ENCODE measurements around the gene MAP3K3. TPM values are rescaled to one million over a fixed set of nuclear protein-coding genes. Genes with fewer than 3 reads are reported as not detected.
A peak's percentile ranks its signal among the peaks of the same experiment; 100 is the strongest.

Gene MAP3K3
- total and polyA plus RNA-seq, 7 experiments from 2014 or later: 29.4 to 105 (median 81.0) TPM

DNA sequence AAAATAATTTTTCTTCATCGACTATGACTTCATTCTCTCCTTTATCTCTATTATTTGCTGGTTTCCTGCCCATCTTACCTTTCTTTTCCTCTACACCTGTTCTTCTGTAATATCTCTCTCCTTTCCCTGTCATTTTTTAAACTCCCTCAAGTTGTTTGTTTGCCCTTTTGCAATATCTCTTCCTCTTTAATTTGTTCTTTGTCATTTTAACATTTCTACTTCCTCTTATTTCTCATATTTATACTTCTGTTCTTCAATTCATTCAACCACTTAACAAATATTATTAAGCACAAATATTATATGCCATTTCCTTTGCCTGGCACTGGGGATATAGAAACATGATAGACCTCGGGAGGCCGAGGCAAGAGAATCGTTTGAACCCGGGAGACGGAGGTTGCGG lies 22.6 kb downstream of the MAP3K3 start:
- Histone ChIP-seq H3K4me1 (ENCODE audit: control insufficient read depth in 2 of 2, insufficient read depth in 2 of 2, low read length in 2 of 2) (peaks cover 0 to 4% of the 10 kb centered on the region in 2 donors), H3K27me3 (ENCODE audit: control insufficient read depth in 2 of 2, insufficient read depth in 2 of 2, low read length in 2 of 2) (no peaks in the 10 kb centered on the region), H3K9me3 (ENCODE audit: control insufficient read depth in 2 of 3, low read length in 3 of 3) (no peaks in the 10 kb centered on the region), H3K4me3 (ENCODE audit: low read length) (no peak overlapping the region), H3K27ac (ENCODE audit: low read depth, low read length) (no peak overlapping the region), H3K36me3 (ENCODE audit: control insufficient read depth in 2 of 3, insufficient read depth in 3 of 3, low read length in 3 of 3) (peaks cover 7 to 30% (median 8%) of the 10 kb centered on the region in 3 experiments)
- H3K36me3 Mint-ChIP-seq: peaks cover 3 to 46% (median 12%) of the 10 kb centered on the region in 5 donors
- DNase-seq: no peak
- H3K27me3 Mint-ChIP-seq: no peaks in the 10 kb centered on the region
- intact Hi-C loops (cut with micrococcal nuclease): no loop called here
- H3K4me3 Mint-ChIP-seq: peak overlapping the region in 1 of 10 donors; percentile 6
- peak overlapping the region in 5 of 9 donors; percentile 11 to 48 (median 34) for H3K27ac Mint-ChIP-seq
- ChIA-PET POLR2A (no interaction called here), CTCF (no interaction called here)
- peaks cover 10 to 36% (median 20%) of the 10 kb centered on the region in 7 donors for H3K4me1 Mint-ChIP-seq
- no peaks in the 10 kb centered on the region for H3K9me3 Mint-ChIP-seq
- ATAC-seq: no peak

DNA sequence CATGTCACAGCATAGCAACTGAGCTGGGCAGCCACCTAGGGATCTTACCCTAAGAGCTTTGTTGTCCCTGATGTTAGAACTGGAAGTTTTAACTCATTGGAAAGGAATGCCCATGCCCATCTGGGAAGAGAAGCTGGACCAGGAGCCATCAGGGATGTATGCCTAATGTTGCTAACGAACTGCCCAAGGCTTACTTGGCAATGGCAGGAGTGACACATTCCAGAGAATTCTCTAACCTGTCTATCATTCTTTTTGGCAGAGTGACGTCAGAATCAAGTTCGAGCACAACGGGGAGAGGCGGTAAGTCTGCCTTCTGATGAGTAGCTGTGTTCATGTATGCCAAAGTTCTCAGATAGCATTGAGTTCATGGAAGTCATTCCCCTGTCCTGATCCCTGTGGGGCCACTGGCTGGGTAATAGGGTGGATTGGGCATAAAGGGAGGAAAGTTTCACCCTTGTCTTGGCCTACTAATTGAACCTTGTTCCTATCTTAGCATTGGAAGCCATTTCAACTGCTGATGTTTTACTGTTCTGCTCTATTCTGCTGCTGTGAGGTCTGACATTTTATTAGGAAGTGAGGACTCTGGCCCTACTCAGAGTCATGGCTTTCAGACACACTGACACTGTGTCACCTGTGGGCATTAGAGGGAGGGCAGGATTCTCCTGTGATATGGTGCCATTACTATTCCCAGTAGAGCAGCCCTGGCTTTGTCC lies 23.7 kb downstream of the MAP3K3 start:
- Mint-ChIP-seq H3K4me1 (peaks cover 12 to 32% (median 20%) of the 10 kb centered on the region in 7 donors), H3K27me3 (no peaks in the 10 kb centered on the region), H3K27ac (peak overlapping the region in 3 of 9 donors; percentile 0 to 76 (median 66)), H3K4me3 (no peak overlapping the region), H3K36me3 (peaks cover 3 to 48% (median 12%) of the 10 kb centered on the region in 5 donors), H3K9me3 (no peaks in the 10 kb centered on the region)
- Histone ChIP-seq H3K27me3 (ENCODE audit: control insufficient read depth in 2 of 2, insufficient read depth in 2 of 2, low read length in 2 of 2) (no peaks in the 10 kb centered on the region), H3K27ac (ENCODE audit: low read depth, low read length) (no peak overlapping the region), H3K9me3 (ENCODE audit: control insufficient read depth in 2 of 3, low read length in 3 of 3) (no peaks in the 10 kb centered on the region), H3K4me1 (ENCODE audit: control insufficient read depth in 2 of 2, insufficient read depth in 2 of 2, low read length in 2 of 2) (peaks cover 0 to 4% of the 10 kb centered on the region in 2 donors), H3K36me3 (ENCODE audit: control insufficient read depth in 2 of 3, insufficient read depth in 3 of 3, low read length in 3 of 3) (peaks cover 7 to 32% (median 8%) of the 10 kb centered on the region in 3 experiments), H3K4me3 (ENCODE audit: low read length) (no peak overlapping the region)
- DNase-seq (no peak), ATAC-seq (peak; percentile 38)
- CTCF ChIA-PET: interaction anchor here (1.4 kb wide), 1 partner anchor 33 kb away, joined by 3 read pairs; no protein-coding TSS in a partner anchor
- intact Hi-C loops (cut with micrococcal nuclease): no loop called here
- POLR2A ChIA-PET: interaction anchor here (0.6 to 1.0 kb wide), 2 partner anchors 19 to 24 kb away, joined by 3 to 4 read pairs; partner anchors contain the start of gene MAP3K3

DNA sequence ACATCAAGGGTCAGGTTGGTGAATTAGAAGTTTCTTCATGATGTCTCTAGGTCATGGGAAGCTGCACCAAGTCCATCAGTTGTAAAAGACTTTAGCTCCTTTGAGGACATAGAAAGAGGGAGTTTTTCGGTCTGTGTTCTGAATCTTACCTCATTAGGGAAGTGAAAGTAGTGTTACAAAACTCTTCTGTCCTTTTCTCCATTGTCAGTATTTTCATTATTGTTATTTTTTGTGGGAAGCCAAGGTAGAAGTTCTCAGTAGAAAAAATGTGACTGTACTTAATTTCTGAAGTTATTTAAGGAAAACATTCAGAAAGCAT lies 24.2 kb downstream of the MAP3K3 start:
- POLR2A ChIA-PET: interaction anchor here (1.0 kb wide), 1 partner anchor 25 kb away, joined by 4 read pairs; the partner anchor contains the start of gene MAP3K3

DNA sequence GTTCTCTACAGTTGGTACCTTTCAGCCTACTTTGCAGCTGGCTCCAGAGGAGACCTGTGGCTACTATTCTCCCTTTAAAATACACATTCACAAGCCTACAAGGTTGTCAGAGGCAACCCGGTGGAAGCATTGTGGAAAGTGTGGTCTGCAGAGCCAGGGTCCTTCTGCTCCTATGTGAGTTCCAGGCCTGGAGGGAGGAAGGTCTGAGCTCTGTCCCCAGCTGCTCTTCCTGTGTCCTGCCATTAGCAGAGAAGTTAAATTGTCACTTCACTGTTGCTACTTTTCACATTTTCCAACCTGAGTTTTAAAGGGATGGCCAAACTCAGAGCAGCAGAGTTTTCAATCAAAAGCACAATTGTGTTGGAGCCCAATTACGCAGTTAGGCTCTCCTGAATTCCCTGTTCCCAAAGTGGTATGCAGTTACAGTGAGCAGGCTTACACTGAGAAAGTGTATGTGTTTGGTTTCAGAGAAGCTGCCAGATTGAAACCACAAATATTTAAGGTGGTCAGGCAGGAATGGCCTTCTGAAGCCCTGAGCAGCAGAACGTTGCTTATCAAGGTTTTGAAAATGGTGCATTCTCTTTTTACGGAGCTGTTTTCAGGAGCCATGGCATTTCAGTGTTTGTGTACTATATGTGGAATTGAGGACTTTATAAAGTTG lies 25.0 kb downstream of the MAP3K3 start:
- no peak overlapping the region for H3K4me3 Mint-ChIP-seq
- H3K9me3 Mint-ChIP-seq: no peaks in the 10 kb centered on the region
- H3K36me3 Mint-ChIP-seq: peaks cover 5 to 51% (median 17%) of the 10 kb centered on the region in 5 donors
- Histone ChIP-seq H3K27ac (ENCODE audit: low read depth, low read length) (no peak overlapping the region), H3K4me3 (ENCODE audit: low read length) (no peak overlapping the region), H3K27me3 (ENCODE audit: control insufficient read depth in 2 of 2, insufficient read depth in 2 of 2, low read length in 2 of 2) (no peaks in the 10 kb centered on the region), H3K9me3 (ENCODE audit: control insufficient read depth in 2 of 3, low read length in 3 of 3) (no peaks in the 10 kb centered on the region), H3K4me1 (ENCODE audit: control insufficient read depth in 2 of 2, insufficient read depth in 2 of 2, low read length in 2 of 2) (peaks cover 0 to 4% of the 10 kb centered on the region in 2 donors), H3K36me3 (ENCODE audit: control insufficient read depth in 2 of 3, insufficient read depth in 3 of 3, low read length in 3 of 3) (peaks cover 7 to 34% (median 8%) of the 10 kb centered on the region in 3 experiments)
- ATAC-seq (no peak), DNase-seq (no peak)
- POLR2A ChIA-PET: interaction anchor here (0.7 to 1.0 kb wide), 2 partner anchors 17 to 25 kb away, joined by 3 to 4 read pairs; partner anchors contain the start of gene MAP3K3
- CTCF ChIA-PET: no interaction called here
- peaks cover 11 to 29% (median 18%) of the 10 kb centered on the region in 7 donors for H3K4me1 Mint-ChIP-seq
- intact Hi-C loops (cut with micrococcal nuclease): no loop called here
- H3K27me3 Mint-ChIP-seq: no peaks in the 10 kb centered on the region
- H3K27ac Mint-ChIP-seq: peak overlapping the region in 1 of 9 donors; percentile 42

More for the DNA sequence above, 24.2 kb downstream of the MAP3K3 start:
- Mint-ChIP-seq H3K4me1 (peaks cover 12 to 30% (median 20%) of the 10 kb centered on the region in 7 donors), H3K27me3 (no peaks in the 10 kb centered on the region), H3K9me3 (no peaks in the 10 kb centered on the region), H3K27ac (peak overlapping the region in 3 of 9 donors; percentile 0 to 66 (median 42)), H3K4me3 (no peak overlapping the region), H3K36me3 (peaks cover 3 to 48% (median 13%) of the 10 kb centered on the region in 5 donors)
- H3K27me3 ChIP-seq (ENCODE audit: control insufficient read depth in 2 of 2, insufficient read depth in 2 of 2, low read length in 2 of 2): no peaks in the 10 kb centered on the region
- no peak for DNase-seq
- no peak overlapping the region for H3K27ac ChIP-seq (ENCODE audit: low read depth, low read length)
- H3K4me1 ChIP-seq (ENCODE audit: control insufficient read depth in 2 of 2, insufficient read depth in 2 of 2, low read length in 2 of 2): peaks cover 0 to 4% of the 10 kb centered on the region in 2 donors
- H3K36me3 ChIP-seq (ENCODE audit: control insufficient read depth in 2 of 3, insufficient read depth in 3 of 3, low read length in 3 of 3): peaks cover 7 to 32% (median 8%) of the 10 kb centered on the region in 3 experiments
- intact Hi-C loops (cut with micrococcal nuclease): no loop called here
- H3K9me3 ChIP-seq (ENCODE audit: control insufficient read depth in 2 of 3, low read length in 3 of 3): no peaks in the 10 kb centered on the region
- peak; percentile 48 for ATAC-seq
- H3K4me3 ChIP-seq (ENCODE audit: low read length): no peak overlapping the region
- CTCF ChIA-PET: interaction anchor here (1.4 kb wide), 1 partner anchor 34 kb away, joined by 3 read pairs; no protein-coding TSS in a partner anchor

DNA sequence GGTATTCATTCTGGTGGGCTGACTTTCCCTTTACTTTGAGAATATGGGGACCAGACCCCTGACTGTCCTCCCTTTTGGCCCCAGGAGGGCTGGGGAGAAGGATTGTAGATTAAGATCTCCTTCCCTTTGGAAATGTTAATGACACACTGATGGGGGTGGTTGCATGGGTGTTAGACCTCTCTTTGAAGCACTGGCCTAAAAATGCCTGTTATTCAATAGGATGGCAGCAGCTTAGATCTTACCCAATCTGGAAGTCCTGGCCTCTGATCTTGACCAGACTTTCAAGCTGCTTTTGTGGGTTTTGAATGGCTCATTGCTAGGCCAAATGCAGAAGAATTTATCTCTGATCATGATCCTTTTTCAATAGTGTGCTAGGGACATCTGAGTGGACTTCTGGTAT lies 25.7 kb downstream of the MAP3K3 start:
- H3K36me3 Mint-ChIP-seq: peaks cover 6 to 58% (median 18%) of the 10 kb centered on the region in 5 donors
- no peaks in the 10 kb centered on the region for H3K27me3 Mint-ChIP-seq
- H3K27ac ChIP-seq (ENCODE audit: low read depth, low read length): no peak overlapping the region
- H3K4me1 Mint-ChIP-seq: peaks cover 11 to 29% (median 19%) of the 10 kb centered on the region in 7 donors
- no peak for ATAC-seq
- DNase-seq: no peak
- no peaks in the 10 kb centered on the region for H3K9me3 Mint-ChIP-seq
- H3K27ac Mint-ChIP-seq: no peak overlapping the region
- H3K36me3 ChIP-seq (ENCODE audit: control insufficient read depth in 2 of 3, insufficient read depth in 3 of 3, low read length in 3 of 3): peaks cover 7 to 42% (median 14%) of the 10 kb centered on the region in 3 experiments
- H3K9me3 ChIP-seq (ENCODE audit: control insufficient read depth in 2 of 3, low read length in 3 of 3): no peaks in the 10 kb centered on the region
- H3K4me3 Mint-ChIP-seq: no peak overlapping the region
- ChIA-PET CTCF (no interaction called here), POLR2A (no interaction called here)
- peaks cover 0 to 4% of the 10 kb centered on the region in 2 donors for H3K4me1 ChIP-seq (ENCODE audit: control insufficient read depth in 2 of 2, insufficient read depth in 2 of 2, low read length in 2 of 2)
- H3K27me3 ChIP-seq (ENCODE audit: control insufficient read depth in 2 of 2, insufficient read depth in 2 of 2, low read length in 2 of 2): no peaks in the 10 kb centered on the region
- no peak overlapping the region for H3K4me3 ChIP-seq (ENCODE audit: low read length)
- intact Hi-C loops (cut with micrococcal nuclease): no loop called here

DNA sequence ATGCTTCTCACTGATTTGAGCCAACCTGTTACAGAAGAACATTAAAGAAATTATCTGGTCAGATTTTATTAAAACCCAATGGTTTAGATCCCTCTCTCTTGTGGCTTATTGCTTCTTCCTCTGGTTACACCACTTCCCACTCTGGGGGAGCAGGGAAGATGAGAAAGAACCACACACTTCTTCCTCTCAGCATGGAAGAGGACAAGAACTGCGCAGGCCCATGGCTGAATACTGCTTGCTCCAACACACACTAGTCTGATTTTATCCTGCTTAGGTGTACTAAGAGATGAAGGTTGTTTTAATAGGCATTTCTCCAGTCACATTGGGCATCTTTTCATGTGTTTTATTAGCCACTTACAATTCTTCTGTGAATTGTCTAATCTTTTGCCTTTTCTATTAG lies 27.6 kb downstream of the MAP3K3 start:
- H3K27me3 Mint-ChIP-seq: no peaks in the 10 kb centered on the region
- H3K4me3 ChIP-seq (ENCODE audit: low read length): no peak overlapping the region
- ChIA-PET CTCF (no interaction called here), POLR2A (no interaction called here)
- peak overlapping the region in 4 of 9 donors; percentile 6 to 75 (median 32) for H3K27ac Mint-ChIP-seq
- ATAC-seq (peak; percentile 55), DNase-seq (no peak)
- no peaks in the 10 kb centered on the region for H3K27me3 ChIP-seq (ENCODE audit: control insufficient read depth in 2 of 2, insufficient read depth in 2 of 2, low read length in 2 of 2)
- peaks cover 10 to 70% (median 21%) of the 10 kb centered on the region in 5 donors for H3K36me3 Mint-ChIP-seq
- H3K36me3 ChIP-seq (ENCODE audit: control insufficient read depth in 2 of 3, insufficient read depth in 3 of 3, low read length in 3 of 3): peaks cover 7 to 53% (median 17%) of the 10 kb centered on the region in 3 experiments
- intact Hi-C loops (cut with micrococcal nuclease): no loop called here
- H3K4me1 ChIP-seq (ENCODE audit: control insufficient read depth in 2 of 2, insufficient read depth in 2 of 2, low read length in 2 of 2): peaks cover 0 to 4% of the 10 kb centered on the region in 2 donors
- no peak overlapping the region for H3K4me3 Mint-ChIP-seq
- peaks cover 11 to 26% (median 16%) of the 10 kb centered on the region in 7 donors for H3K4me1 Mint-ChIP-seq
- H3K9me3 Mint-ChIP-seq: no peaks in the 10 kb centered on the region
- no peak overlapping the region for H3K27ac ChIP-seq (ENCODE audit: low read depth, low read length)
- H3K9me3 ChIP-seq (ENCODE audit: control insufficient read depth in 2 of 3, low read length in 3 of 3): no peaks in the 10 kb centered on the region
